Activated naive CD8-positive, alpha-beta T cell (primary cell): ENCODE data around the gene TSPYL2.

Experiments
- H3K27ac Mint-ChIP-seq: one replicate; pipeline ENCODE4 v1.8.0; 2021; ENCODE audit warnings: mixed read lengths
- H3K27me3 Mint-ChIP-seq: one replicate; pipeline ENCODE4 v1.8.0; 2021; ENCODE audit warnings: mixed read lengths
- H3K36me3 Mint-ChIP-seq: one replicate; pipeline ENCODE4 v1.8.0; 2021; ENCODE audit warnings: mixed read lengths
- H3K4me1 Mint-ChIP-seq: one replicate; pipeline ENCODE4 v1.8.0; 2021; ENCODE audit warnings: low read depth, mixed read lengths
- H3K4me3 Mint-ChIP-seq: one replicate; pipeline ENCODE4 v1.8.0; 2021; ENCODE audit warnings: mild to moderate bottlenecking, mixed read lengths
- H3K9me3 Mint-ChIP-seq: one replicate; pipeline ENCODE4 v1.8.0; 2021; ENCODE audit warnings: low read depth, mixed read lengths

Gene TSPYL2

GRCh38 chrX:53128097-53128749, 46.1 kb downstream of the TSPYL2 start:
- peaks cover 5% of the 10 kb centered on the region for H3K36me3 Mint-ChIP-seq
- no peak overlapping the region for H3K27ac Mint-ChIP-seq
- no peaks in the 10 kb centered on the region for H3K27me3 Mint-ChIP-seq
- no peaks in the 10 kb centered on the region for H3K9me3 Mint-ChIP-seq
- H3K4me3 Mint-ChIP-seq = no peak overlapping the region
- H3K4me1 Mint-ChIP-seq = peaks cover 10% of the 10 kb centered on the region

GRCh38 chrX:53133400-53133799, 51.2 kb downstream of the TSPYL2 start:
- Mint-ChIP-seq H3K27ac (no peak overlapping the region), H3K4me1 (no peaks in the 10 kb centered on the region), H3K9me3 (no peaks in the 10 kb centered on the region), H3K36me3 (peaks cover 3% of the 10 kb centered on the region), H3K4me3 (no peak overlapping the region), H3K27me3 (no peaks in the 10 kb centered on the region)

GRCh38 chrX:53135581-53135980, 53.4 kb downstream of the TSPYL2 start:
- no peak overlapping the region for H3K27ac Mint-ChIP-seq
- no peak overlapping the region for H3K4me3 Mint-ChIP-seq
- H3K36me3 Mint-ChIP-seq = peaks cover 5% of the 10 kb centered on the region
- H3K9me3 Mint-ChIP-seq = no peaks in the 10 kb centered on the region
- no peaks in the 10 kb centered on the region for H3K27me3 Mint-ChIP-seq
- no peaks in the 10 kb centered on the region for H3K4me1 Mint-ChIP-seq
